B cell (primary cell): ENCODE results near the gene RASSF9.

ENCODE experiments used
- CTCF ChIP-seq: fragments of 200-600 bp; IDR thresholded peaks from one replicate; pipeline ENCODE4 v1.8.0; 2022; ENCODE audit warnings: antibody characterized with exemption, mild to moderate bottlenecking
- EZH2 ChIP-seq: IDR thresholded peaks from 2 replicates; pipeline ENCODE4 v1.6.1; 2012; ENCODE audit warnings: borderline replicate concordance, low read depth, mild to moderate bottlenecking, moderate library complexity, low read length; ENCODE audit not compliant: insufficient read depth, poor library complexity, severe bottlenecking

- TF ChIP-seq CTCF, result no peak
- no peak for TF ChIP-seq EZH2
These were observed 1.8 kb downstream of the RASSF9 start for GRCh38 chr12:85834378-85834777.
